ENCODE measurements around the gene MAS1L. TPM values are rescaled to one million over a fixed set of nuclear protein-coding genes. Genes with fewer than 3 reads are reported as not detected.
"Not testable (repeated sequence)": the region's sequence is repeated elsewhere in the genome, so short reads cannot be mapped to it uniquely, and the experiment has no call there.

The MAS1L gene
- total RNA-seq, 1 donor from 2014 or later = not detected

- no peaks in the 10 kb centered on the region for H3K36me3 Mint-ChIP-seq (ENCODE audit: low read depth, unreplicated experiment)
- DNase-seq (ENCODE audit: low spot score) = no peak
- H3K4me3 Mint-ChIP-seq (ENCODE audit: unreplicated experiment) = no peak overlapping the region
- peaks cover 8% of the 10 kb centered on the region for H3K4me1 Mint-ChIP-seq (ENCODE audit: unreplicated experiment)
- H3K27ac Mint-ChIP-seq (ENCODE audit: unreplicated experiment) = no peak overlapping the region
- peaks cover 5% of the 10 kb centered on the region for H3K27me3 Mint-ChIP-seq (ENCODE audit: unreplicated experiment)
- H3K9me3 Mint-ChIP-seq (ENCODE audit: unreplicated experiment) = no peaks in the 10 kb centered on the region
- TF ChIP-seq CTCF (IDR thresholded peaks at IDR 0.05; ENCODE audit: unreplicated experiment) = no peak
Observed at GRCh38 chr6:29461021-29461814, 26.5 kb downstream of the MAS1L start.

- TF ChIP-seq CTCF (IDR thresholded peaks at IDR 0.05; ENCODE audit: unreplicated experiment) = no peak
- H3K9me3 Mint-ChIP-seq (ENCODE audit: unreplicated experiment) = no peaks in the 10 kb centered on the region
- H3K4me1 Mint-ChIP-seq (ENCODE audit: unreplicated experiment) = no peaks in the 10 kb centered on the region
- H3K36me3 Mint-ChIP-seq (ENCODE audit: low read depth, unreplicated experiment) = no peaks in the 10 kb centered on the region
- no peak within 1 kb of the TSS for H3K27ac Mint-ChIP-seq (ENCODE audit: unreplicated experiment)
- H3K4me3 Mint-ChIP-seq (ENCODE audit: unreplicated experiment) = no peak within 1 kb of the TSS
- DNase-seq (ENCODE audit: low spot score) = no peak
- peaks cover 4% of the 10 kb centered on the region for H3K27me3 Mint-ChIP-seq (ENCODE audit: unreplicated experiment)
Observed at GRCh38 chr6:29456971-29457370, 30.8 kb downstream of the MAS1L start, which contains the start of the genes OR11A1 and OR2H1. Gene OR11A1 (minus strand): TSS chr6:29457071. CDS start chr6:29427641, 29,430 bp downstream. Gene OR2H1 (plus strand): TSS chr6:29457155. CDS start chr6:29461770, 4,615 bp downstream.

GRCh38 chr6:29451471-29452193 lies 36.1 kb downstream of the MAS1L start:
- Mint-ChIP-seq H3K4me1 (ENCODE audit: unreplicated experiment) (no peaks in the 10 kb centered on the region), H3K36me3 (ENCODE audit: low read depth, unreplicated experiment) (no peaks in the 10 kb centered on the region), H3K9me3 (ENCODE audit: unreplicated experiment) (no peaks in the 10 kb centered on the region), H3K4me3 (ENCODE audit: unreplicated experiment) (no peak overlapping the region), H3K27ac (ENCODE audit: unreplicated experiment) (no peak overlapping the region), H3K27me3 (ENCODE audit: unreplicated experiment) (no peaks in the 10 kb centered on the region)
- TF ChIP-seq CTCF (IDR thresholded peaks at IDR 0.05; ENCODE audit: unreplicated experiment) = no peak
- no peak for DNase-seq (ENCODE audit: low spot score)

- Mint-ChIP-seq H3K27me3 (ENCODE audit: unreplicated experiment) (peaks cover 4% of the 10 kb centered on the region), H3K36me3 (ENCODE audit: low read depth, unreplicated experiment) (no peaks in the 10 kb centered on the region), H3K4me3 (ENCODE audit: unreplicated experiment) (no peak overlapping the region), H3K27ac (ENCODE audit: unreplicated experiment) (no peak overlapping the region), H3K4me1 (ENCODE audit: unreplicated experiment) (peaks cover 12% of the 10 kb centered on the region), H3K9me3 (ENCODE audit: unreplicated experiment) (no peaks in the 10 kb centered on the region)
- DNase-seq (ENCODE audit: low spot score) = no peak
- TF ChIP-seq CTCF (IDR thresholded peaks at IDR 0.05; ENCODE audit: unreplicated experiment) = no peak
Observed at GRCh38 chr6:29447670-29448069, 40.1 kb downstream of the MAS1L start.

GRCh38 chr6:29444031-29444430 lies 43.7 kb downstream of the MAS1L start:
- peaks cover 12% of the 10 kb centered on the region for H3K4me1 Mint-ChIP-seq (ENCODE audit: unreplicated experiment)
- not testable (repeated sequence) for H3K27me3 Mint-ChIP-seq (ENCODE audit: unreplicated experiment); H3K27ac Mint-ChIP-seq (ENCODE audit: unreplicated experiment); H3K9me3 Mint-ChIP-seq (ENCODE audit: unreplicated experiment); H3K36me3 Mint-ChIP-seq (ENCODE audit: low read depth, unreplicated experiment); H3K4me3 Mint-ChIP-seq (ENCODE audit: unreplicated experiment); DNase-seq (ENCODE audit: low spot score)

All from endothelial cell (in vitro differentiated cells).